SK-N-MC (cell line): ENCODE results near the gene TTYH2.

Source experiments
- EZH2 ChIP-seq: fragments of 200-600 bp; sonication (generic); IDR thresholded peaks from one replicate; pipeline ENCODE4 v1.6.1; 2017; ENCODE audit warnings: antibody characterized with exemption
- FOXP2 ChIP-seq: optimal IDR thresholded peaks from 2 replicates; pipeline ENCODE3; 2011; ENCODE audit warnings: mild to moderate bottlenecking, moderate library complexity; ENCODE audit not compliant: insufficient read depth; ENCODE audit errors: extremely low read length, control extremely low read depth
- POLR2AphosphoS5 ChIP-seq: IDR thresholded peaks from 2 replicates; pipeline ENCODE4 v1.6.1; 2012; ENCODE audit warnings: mild to moderate bottlenecking, low read depth, low read length, borderline replicate concordance

DNA sequence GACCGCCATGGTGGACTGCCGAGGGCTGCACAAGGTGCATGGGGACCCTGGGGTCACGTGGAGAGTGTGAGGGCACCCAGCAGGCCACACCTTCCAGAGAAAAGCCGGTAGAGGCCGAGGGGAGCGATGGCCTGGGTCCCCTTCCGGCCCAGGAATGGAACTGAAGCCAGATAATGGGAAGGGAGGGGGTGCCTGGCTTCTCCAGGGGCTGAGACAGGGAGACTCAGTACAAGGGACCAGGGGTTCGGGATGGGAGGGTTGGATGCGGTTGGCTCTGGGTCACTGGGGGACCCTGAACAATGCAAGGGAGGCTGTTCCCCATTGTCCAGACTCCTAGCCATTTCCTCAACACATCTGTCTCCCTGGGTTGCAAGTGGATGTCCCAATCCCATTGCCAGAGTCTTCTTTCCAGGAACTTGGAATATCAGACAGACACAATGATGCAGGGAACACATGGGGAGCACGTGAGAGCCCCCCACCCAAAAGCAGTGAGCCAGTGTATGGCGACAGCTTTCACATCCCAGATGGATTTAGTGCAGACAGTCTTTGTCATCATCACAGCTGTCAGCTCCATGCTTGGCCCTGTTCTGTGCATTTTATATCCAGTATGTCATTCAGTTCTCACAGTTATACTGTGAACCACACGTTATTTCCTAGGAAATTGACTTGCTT is 37.1 kb downstream of the TTYH2 start:
- no peak for TF ChIP-seq EZH2
- no peak for TF ChIP-seq POLR2AphosphoS5
- no peak for TF ChIP-seq FOXP2
